B cell (primary cell): ENCODE measurements around the gene RBM22. TPM values are rescaled to one million over a fixed set of nuclear protein-coding genes. Genes with fewer than 3 reads are reported as not detected.
A peak's percentile ranks its signal among the peaks of the same experiment; 100 is the strongest.

Experiments
- ATAC-seq: fragments of 200-7000 bp; cut with Tn5 transposase; one replicate; pipeline ENCODE4 v1.10.0; 2021; ENCODE audit warnings: low read depth, mild to moderate bottlenecking, moderate number of reproducible peaks, moderate library complexity
- CTCF ChIA-PET: fragments of 350-600 bp; sonication (Branson Sonifier 250); formaldehyde crosslinking; loops from one replicate; lab custom pipeline; 2021; ENCODE audit warnings: antibody characterized with exemption, inconsistent platforms; lab: Charles Lee
- POLR2A ChIA-PET: fragments of 350-600 bp; sonication (Branson Sonifier 250); formaldehyde crosslinking; loops from one replicate; lab custom pipeline; 2021; ENCODE audit warnings: antibody characterized with exemption; lab: Charles Lee
- DNase-seq: peaks from one replicate; pipeline ENCODE4 v3.0.0; 2013
- H2AFZ ChIP-seq: 2 replicates; pipeline ENCODE4 v1.6.1; 2012; ENCODE audit warnings: mild to moderate bottlenecking, low read depth, low read length; ENCODE audit not compliant: insufficient read depth, poor library complexity, severe bottlenecking
- H3K27ac ChIP-seq, 2 donors: 1 replicate in 1 of 2; 2 replicates in 1 of 2; pipeline ENCODE4 v1.5.1; 2012 to 2013; ENCODE audit warnings: low read length in 2 of 2, mild to moderate bottlenecking in 2 of 2, moderate library complexity in 1 of 2
- H3K27me3 ChIP-seq, 4 experiments: fragments of 200-600 bp in 1 of 4; sonication (generic) in 1 of 4; replicated peaks in 1 of 4; 1 replicate in 2 of 4; 2 replicates in 2 of 4; pipeline versions ENCODE4 v1.6.1 to v1.7.0; 2013 to 2016; ENCODE audit warnings: low read length in 3 of 4, mild to moderate bottlenecking in 2 of 4, mixed read lengths in 1 of 4, moderate library complexity in 1 of 4; ENCODE audit not compliant: insufficient read depth in 4 of 4, control insufficient read depth in 3 of 4; ENCODE audit errors: control extremely low read depth in 1 of 4
- H3K36me3 ChIP-seq, 2 experiments: replicated peaks in 1 of 2; 1 replicate in 1 of 2; 2 replicates in 1 of 2; pipeline versions ENCODE4 v1.6.1 to v1.7.1; 2013; ENCODE audit warnings: low read length in 1 of 2; ENCODE audit not compliant: insufficient read depth in 2 of 2, control insufficient read depth in 1 of 2; ENCODE audit errors: control extremely low read depth in 1 of 2, extremely low read depth in 1 of 2
- H3K4me1 ChIP-seq, 2 donors: fragments of 200-600 bp in 1 of 2; sonication (generic) in 1 of 2; 1 replicate in 1 of 2; 2 replicates in 1 of 2; pipeline versions ENCODE4 v1.5.1 to v1.6.1; 2013 to 2017; ENCODE audit warnings: low read length in 2 of 2; ENCODE audit not compliant: control insufficient read depth in 2 of 2, insufficient read depth in 2 of 2
- H3K4me2 ChIP-seq: replicated peaks from 2 replicates; pipeline ENCODE3; 2012; ENCODE audit warnings: mild to moderate bottlenecking, low read depth, low read length; ENCODE audit not compliant: poor library complexity, severe bottlenecking
- H3K4me3 ChIP-seq, 5 experiments: fragments of 200-600 bp in 1 of 5; sonication (generic) in 1 of 5; 1 replicate in 3 of 5; 2 replicates in 2 of 5; pipeline versions ENCODE4 v1.5.1 to v1.7.0; 2011 to 2016; ENCODE audit warnings: low read length in 4 of 5, mild to moderate bottlenecking in 4 of 5, low read depth in 2 of 5, control low read depth in 1 of 5, moderate library complexity in 1 of 5; ENCODE audit not compliant: insufficient read depth in 1 of 5; ENCODE audit errors: control extremely low read depth in 1 of 5, extremely low read depth in 1 of 5
- H3K79me2 ChIP-seq: fragments of 200-600 bp; sonication (generic); one replicate; pipeline ENCODE4 v1.6.0; 2016; ENCODE audit warnings: low read length; ENCODE audit not compliant: control insufficient read depth, insufficient read depth
- H3K9ac ChIP-seq: fragments of 200-600 bp; sonication (generic); 2 replicates; pipeline ENCODE4 v1.6.1; 2017; ENCODE audit warnings: mild to moderate bottlenecking, low read length, moderate library complexity
- H3K9me3 ChIP-seq, 3 donors: one replicate each; pipeline versions ENCODE4 v1.6.1 to v1.7.1; 2013; ENCODE audit warnings: low read length in 2 of 3; ENCODE audit not compliant: control insufficient read depth in 2 of 3, insufficient read depth in 1 of 3; ENCODE audit errors: control extremely low read depth in 1 of 3
- H4K20me1 ChIP-seq: 2 replicates; pipeline ENCODE4 v1.6.0; 2012; ENCODE audit warnings: mild to moderate bottlenecking, low read length; ENCODE audit not compliant: insufficient read depth, control insufficient read depth, poor library complexity, severe bottlenecking
- H3K27ac Mint-ChIP-seq: one replicate; pipeline ENCODE4 v1.8.0; 2021; ENCODE audit warnings: mixed read lengths
- H3K27me3 Mint-ChIP-seq: one replicate; pipeline ENCODE4 v1.8.0; 2021; ENCODE audit warnings: mixed read lengths
- H3K4me1 Mint-ChIP-seq: one replicate; pipeline ENCODE4 v1.8.0; 2021; ENCODE audit warnings: mixed read lengths
- H3K4me3 Mint-ChIP-seq: one replicate; pipeline ENCODE4 v1.8.0; 2021; ENCODE audit warnings: mixed read lengths
- H3K9me3 Mint-ChIP-seq: one replicate; pipeline ENCODE4 v1.8.0; 2022; ENCODE audit warnings: mixed read lengths; ENCODE audit not compliant: insufficient read depth
- EZH2 ChIP-seq: IDR thresholded peaks from 2 replicates; pipeline ENCODE4 v1.6.1; 2012; ENCODE audit warnings: borderline replicate concordance, low read depth, mild to moderate bottlenecking, moderate library complexity, low read length; ENCODE audit not compliant: insufficient read depth, poor library complexity, severe bottlenecking
- WGBS: methylation state at CpG from one replicate; pipeline ENCODE4 v1.1.5; 2013; ENCODE audit warnings: missing lambda C conversion rate; ENCODE audit not compliant: insufficient coverage; 5-methylcytosine and 5-hydroxymethylcytosine counted together
- intact Hi-C: fragments of 100-400 bp; cut with micrococcal nuclease; formaldehyde crosslinking; loops from one replicate; pipeline ENCODE4 v1.10.0; 2022
- polyA plus RNA-seq: library from polyadenylated mRNA; depleted of rRNA; stranded (reverse); fragments of >200 nt; gene quantifications from 2 replicates; pipeline ENCODE4 v1.2.3, GENCODE V29; 2012
- total RNA-seq, 2 donors: library from RNA; stranded (reverse); fragments of 120-200 nt in 1 of 2; gene quantifications; 1 replicate in 1 of 2; 2 replicates in 1 of 2; pipeline versions ENCODE4 v1.2.3 to v1.2.4, GENCODE V29; 2013 to 2022
- TF ChIP-seq, protein P1 (sequence below): fragments of 200-600 bp; IDR thresholded peaks from one replicate; pipeline ENCODE4 v1.8.0; 2022; ENCODE audit warnings: antibody characterized with exemption, mild to moderate bottlenecking

Gene RBM22
- total and polyA plus RNA-seq, 2 donors (not counting 1 experiment from before 2014, with no cell fraction given), result 70.6 to 89.4 TPM

DNA sequence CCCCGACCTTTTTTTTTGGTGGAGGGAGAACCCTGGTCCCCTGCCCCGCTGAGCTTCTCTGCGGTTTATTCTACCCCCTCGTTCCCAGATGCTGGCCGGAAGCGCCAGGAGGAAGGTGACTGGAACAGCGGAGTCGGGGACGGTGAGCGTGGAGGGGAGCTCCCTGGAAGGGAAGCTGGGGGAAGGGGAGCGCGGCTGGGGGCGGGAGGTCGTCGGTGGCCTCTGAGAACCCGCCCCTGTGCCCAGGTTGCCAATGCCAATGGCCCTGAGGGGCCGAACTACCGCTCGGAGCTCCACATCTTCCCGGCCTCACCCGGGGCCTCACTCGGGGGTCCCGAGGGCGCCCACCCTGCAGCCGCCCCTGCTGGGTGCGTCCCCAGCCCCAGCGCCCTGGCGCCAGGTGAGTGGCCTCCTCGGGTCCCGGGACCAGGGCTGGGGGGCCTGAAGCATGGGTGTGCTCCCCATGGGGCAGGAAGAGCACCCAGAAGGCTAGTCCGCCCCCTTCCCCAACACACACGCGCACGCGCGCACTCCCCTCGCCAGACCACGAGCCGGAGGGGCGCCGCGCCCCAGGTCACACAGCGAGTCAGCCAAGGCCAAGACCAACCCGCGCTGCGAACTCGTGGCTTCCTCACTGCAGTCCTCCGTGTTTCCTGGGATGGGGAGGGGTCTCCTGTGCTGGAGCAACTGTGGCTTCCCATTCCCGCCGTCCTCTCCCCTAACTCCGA is 29.2 kb downstream of the RBM22 start:
- peak overlapping the region; percentile 49 for H3K9ac ChIP-seq
- TF ChIP-seq, protein P1, sequence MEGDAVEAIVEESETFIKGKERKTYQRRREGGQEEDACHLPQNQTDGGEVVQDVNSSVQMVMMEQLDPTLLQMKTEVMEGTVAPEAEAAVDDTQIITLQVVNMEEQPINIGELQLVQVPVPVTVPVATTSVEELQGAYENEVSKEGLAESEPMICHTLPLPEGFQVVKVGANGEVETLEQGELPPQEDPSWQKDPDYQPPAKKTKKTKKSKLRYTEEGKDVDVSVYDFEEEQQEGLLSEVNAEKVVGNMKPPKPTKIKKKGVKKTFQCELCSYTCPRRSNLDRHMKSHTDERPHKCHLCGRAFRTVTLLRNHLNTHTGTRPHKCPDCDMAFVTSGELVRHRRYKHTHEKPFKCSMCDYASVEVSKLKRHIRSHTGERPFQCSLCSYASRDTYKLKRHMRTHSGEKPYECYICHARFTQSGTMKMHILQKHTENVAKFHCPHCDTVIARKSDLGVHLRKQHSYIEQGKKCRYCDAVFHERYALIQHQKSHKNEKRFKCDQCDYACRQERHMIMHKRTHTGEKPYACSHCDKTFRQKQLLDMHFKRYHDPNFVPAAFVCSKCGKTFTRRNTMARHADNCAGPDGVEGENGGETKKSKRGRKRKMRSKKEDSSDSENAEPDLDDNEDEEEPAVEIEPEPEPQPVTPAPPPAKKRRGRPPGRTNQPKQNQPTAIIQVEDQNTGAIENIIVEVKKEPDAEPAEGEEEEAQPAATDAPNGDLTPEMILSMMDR, result no peak
- TF ChIP-seq EZH2, result peak; percentile 41
- H3K4me3 ChIP-seq, result peak overlapping the region in 4 of 5 experiments; percentile 29 to 55 (median 50)
- H2AFZ ChIP-seq, result peak overlapping the region; percentile 75
- Mint-ChIP-seq H3K9me3 (no peaks in the 10 kb centered on the region), H3K4me3 (peak overlapping the region; percentile 82), H3K4me1 (peaks cover 15% of the 10 kb centered on the region), H3K27me3 (peaks cover 25% of the 10 kb centered on the region), H3K27ac (no peak overlapping the region)
- peaks cover 0 to 6% (median 0%) of the 10 kb centered on the region in 3 donors for H3K9me3 ChIP-seq
- H4K20me1 ChIP-seq, result no peaks in the 10 kb centered on the region
- ATAC-seq (peak; percentile 41), DNase-seq (peak; percentile 38)
- no peaks in the 10 kb centered on the region for H3K36me3 ChIP-seq
- no peak overlapping the region for H3K27ac ChIP-seq
- WGBS, result 3% methylated on average over 48 of the region's 51 CpGs
- CTCF ChIA-PET, result interaction anchor here (0.7 to 1.8 kb wide), 2 partner anchors 112 kb away, joined by 3 to 8 read pairs; no protein-coding TSS in a partner anchor
- H3K27me3 ChIP-seq, result peaks cover 0 to 52% (median 23%) of the 10 kb centered on the region in 4 experiments
- peak overlapping the region; percentile 89 for H3K4me2 ChIP-seq
- POLR2A ChIA-PET, result no interaction called here
- intact Hi-C loops, result no loop called here
- no peaks in the 10 kb centered on the region for H3K79me2 ChIP-seq
- H3K4me1 ChIP-seq, result peaks cover 14 to 19% of the 10 kb centered on the region in 2 donors

- Mint-ChIP-seq H3K4me1 (peaks cover 15% of the 10 kb centered on the region), H3K9me3 (no peaks in the 10 kb centered on the region), H3K4me3 (peak overlapping the region; percentile 66), H3K27ac (peak overlapping the region; percentile 15), H3K27me3 (peaks cover 25% of the 10 kb centered on the region)
- Histone ChIP-seq H3K4me1 (peaks cover 14 to 19% of the 10 kb centered on the region in 2 donors), H3K4me2 (peak overlapping the region; percentile 89), H3K27me3 (peaks cover 0 to 52% (median 23%) of the 10 kb centered on the region in 4 experiments), H4K20me1 (no peaks in the 10 kb centered on the region), H3K9ac (peak overlapping the region; percentile 49), H3K79me2 (no peaks in the 10 kb centered on the region), H2AFZ (no peak overlapping the region), H3K4me3 (peak overlapping the region in 1 of 5 experiments; percentile 55), H3K36me3 (no peaks in the 10 kb centered on the region), H3K27ac (no peak overlapping the region), H3K9me3 (peaks cover 0 to 6% (median 0%) of the 10 kb centered on the region in 3 donors)
- intact Hi-C loops, result no loop called here
- TF ChIP-seq EZH2, result no peak
- TF ChIP-seq, protein P1, result no peak
- POLR2A ChIA-PET, result interaction anchor here (0.6 kb wide), 1 partner anchor 52 kb away, joined by 6 read pairs; no protein-coding TSS in a partner anchor
- WGBS, result no CpG with 5 or more reads among the region's 2 CpGs
- no peak for ATAC-seq
- DNase-seq, result no peak
- CTCF ChIA-PET, result interaction anchor here (0.7 to 1.8 kb wide), 2 partner anchors 111 to 113 kb away, joined by 3 to 8 read pairs; no protein-coding TSS in a partner anchor
Measured at GRCh38 chr5:150670948-150671310, 29.9 kb downstream of the RBM22 start.
